ENCODE results near the gene KLK14. TPM values are rescaled to one million over a fixed set of nuclear protein-coding genes. Genes with fewer than 3 reads are reported as not detected.
A peak's percentile ranks its signal among the peaks of the same experiment; 100 is the strongest.

KLK14 gene
- polyA plus RNA-seq, 3 donors from 2014 or later, result not detected

- H3K9me3 Mint-ChIP-seq, result no peaks in the 10 kb centered on the region
- no peaks in the 10 kb centered on the region for H3K27me3 Mint-ChIP-seq (ENCODE audit: low read depth in 3 of 3)
- H3K27ac Mint-ChIP-seq, result peak overlapping the region; percentile 7 to 69 (median 42)
- peaks cover 44 to 68% of the 10 kb centered on the region in 2 donors for H3K4me1 Mint-ChIP-seq
- H3K4me3 Mint-ChIP-seq, result no peak overlapping the region
- DNase-seq, result no peak
- H3K36me3 Mint-ChIP-seq, result peaks cover 3 to 19% (median 12%) of the 10 kb centered on the region in 3 donors
These were observed 18.6 kb upstream of the KLK14 start for GRCh38 chr19:51101171-51101865.

- H3K4me3 Mint-ChIP-seq, result no peak overlapping the region
- no peaks in the 10 kb centered on the region for H3K27me3 Mint-ChIP-seq (ENCODE audit: low read depth in 3 of 3)
- peaks cover 3 to 16% (median 12%) of the 10 kb centered on the region in 3 donors for H3K36me3 Mint-ChIP-seq
- no peak for DNase-seq
- peak overlapping the region in 4 of 6 donors; percentile 29 to 69 (median 52) for H3K27ac Mint-ChIP-seq
- H3K9me3 Mint-ChIP-seq, result no peaks in the 10 kb centered on the region
- peaks cover 40 to 61% of the 10 kb centered on the region in 2 donors for H3K4me1 Mint-ChIP-seq
These were observed 17.9 kb upstream of the KLK14 start for GRCh38 chr19:51100601-51101000.

GRCh38 chr19:51099047-51099382 is 16.3 kb upstream of the KLK14 start:
- Mint-ChIP-seq H3K4me1 (peaks cover 31 to 49% of the 10 kb centered on the region in 2 donors), H3K27me3 (ENCODE audit: low read depth in 3 of 3) (no peaks in the 10 kb centered on the region), H3K9me3 (no peaks in the 10 kb centered on the region), H3K4me3 (peak overlapping the region in 3 of 5 donors; percentile 20 to 54 (median 30)), H3K36me3 (peaks cover 4 to 16% (median 9%) of the 10 kb centered on the region in 3 donors), H3K27ac (peak overlapping the region; percentile 12 to 74 (median 51))
- no peak for DNase-seq

GRCh38 chr19:51098365-51099046 is 15.8 kb upstream of the KLK14 start:
- peak overlapping the region in 3 of 6 donors; percentile 30 to 74 (median 69) for H3K27ac Mint-ChIP-seq
- peak; percentile 22 to 54 (median 27) for DNase-seq
- peak overlapping the region in 3 of 5 donors; percentile 30 to 54 (median 44) for H3K4me3 Mint-ChIP-seq
- no peaks in the 10 kb centered on the region for H3K9me3 Mint-ChIP-seq
- peaks cover 29 to 46% of the 10 kb centered on the region in 2 donors for H3K4me1 Mint-ChIP-seq
- H3K27me3 Mint-ChIP-seq (ENCODE audit: low read depth in 3 of 3), result peaks cover 0 to 1% (median 0%) of the 10 kb centered on the region in 3 donors
- peaks cover 4 to 16% (median 9%) of the 10 kb centered on the region in 3 donors for H3K36me3 Mint-ChIP-seq

- peak overlapping the region in 2 of 5 donors; percentile 30 to 54 for H3K4me3 Mint-ChIP-seq
- peaks cover 0 to 4% (median 0%) of the 10 kb centered on the region in 3 donors for H3K27me3 Mint-ChIP-seq (ENCODE audit: low read depth in 3 of 3)
- H3K4me1 Mint-ChIP-seq, result peaks cover 28 to 39% of the 10 kb centered on the region in 2 donors
- H3K27ac Mint-ChIP-seq, result peak overlapping the region in 2 of 6 donors; percentile 13 to 40
- peaks cover 4 to 15% (median 7%) of the 10 kb centered on the region in 3 donors for H3K36me3 Mint-ChIP-seq
- no peaks in the 10 kb centered on the region for H3K9me3 Mint-ChIP-seq
- no peak for DNase-seq
These were observed 15.1 kb upstream of the KLK14 start for GRCh38 chr19:51097796-51098195.

GRCh38 chr19:51097166-51097738 is 14.6 kb upstream of the KLK14 start:
- Mint-ChIP-seq H3K4me3 (peak overlapping the region in 4 of 5 donors; percentile 1 to 46 (median 32)), H3K9me3 (no peaks in the 10 kb centered on the region), H3K27ac (peak overlapping the region in 5 of 6 donors; percentile 39 to 82 (median 57))

GRCh38 chr19:51096473-51097165 is 13.9 kb upstream of the KLK14 start:
- peaks cover 0 to 4% (median 0%) of the 10 kb centered on the region in 3 donors for H3K27me3 Mint-ChIP-seq (ENCODE audit: low read depth in 3 of 3)
- no peak for DNase-seq
- no peaks in the 10 kb centered on the region for H3K9me3 Mint-ChIP-seq
- H3K27ac Mint-ChIP-seq, result peak overlapping the region in 5 of 6 donors; percentile 39 to 82 (median 57)
- peaks cover 4 to 7% (median 4%) of the 10 kb centered on the region in 3 donors for H3K36me3 Mint-ChIP-seq
- peaks cover 21 to 31% of the 10 kb centered on the region in 2 donors for H3K4me1 Mint-ChIP-seq
- H3K4me3 Mint-ChIP-seq, result peak overlapping the region in 2 of 5 donors; percentile 1 to 46

More at GRCh38 chr19:51097166-51097738, 14.6 kb upstream of the KLK14 start:
- H3K27me3 Mint-ChIP-seq (ENCODE audit: low read depth in 3 of 3), result peaks cover 0 to 4% (median 0%) of the 10 kb centered on the region in 3 donors
- peak; percentile 57 to 66 (median 62) for DNase-seq
- peaks cover 4 to 9% (median 4%) of the 10 kb centered on the region in 3 donors for H3K36me3 Mint-ChIP-seq
- H3K4me1 Mint-ChIP-seq, result peaks cover 23 to 34% of the 10 kb centered on the region in 2 donors

GRCh38 chr19:51094696-51095279 is 12.1 kb upstream of the KLK14 start:
- Mint-ChIP-seq H3K36me3 (peaks cover 3 to 6% (median 4%) of the 10 kb centered on the region in 3 donors), H3K4me3 (no peak overlapping the region), H3K27ac (no peak overlapping the region), H3K27me3 (ENCODE audit: low read depth in 3 of 3) (peaks cover 0 to 4% (median 1%) of the 10 kb centered on the region in 3 donors), H3K4me1 (peaks cover 19 to 20% of the 10 kb centered on the region in 2 donors), H3K9me3 (no peaks in the 10 kb centered on the region)
- DNase-seq, result peak; percentile 29 to 31 (median 31)

- no peak overlapping the region for H3K4me3 Mint-ChIP-seq
These were observed 11.0 kb upstream of the KLK14 start for GRCh38 chr19:51093510-51094345.

GRCh38 chr19:51093101-51093500 is 10.4 kb upstream of the KLK14 start:
- DNase-seq, result no peak
- Mint-ChIP-seq H3K27ac (peak overlapping the region in 1 of 6 donors; percentile 11), H3K4me3 (no peak overlapping the region), H3K36me3 (peaks cover 0 to 4% (median 0%) of the 10 kb centered on the region in 3 donors), H3K27me3 (ENCODE audit: low read depth in 3 of 3) (peaks cover 0 to 4% (median 2%) of the 10 kb centered on the region in 3 donors), H3K9me3 (no peaks in the 10 kb centered on the region), H3K4me1 (peaks cover 12 to 19% of the 10 kb centered on the region in 2 donors)

More at GRCh38 chr19:51093510-51094345, 11.0 kb upstream of the KLK14 start:
- peaks cover 0 to 4% (median 2%) of the 10 kb centered on the region in 3 donors for H3K27me3 Mint-ChIP-seq (ENCODE audit: low read depth in 3 of 3)
- H3K36me3 Mint-ChIP-seq, result peaks cover 0 to 4% (median 0%) of the 10 kb centered on the region in 3 donors
- DNase-seq, result no peak
- peak overlapping the region in 1 of 6 donors; percentile 11 for H3K27ac Mint-ChIP-seq
- peaks cover 12 to 19% of the 10 kb centered on the region in 2 donors for H3K4me1 Mint-ChIP-seq
- no peaks in the 10 kb centered on the region for H3K9me3 Mint-ChIP-seq

GRCh38 chr19:51091895-51092873 is 9.5 kb upstream of the KLK14 start:
- Mint-ChIP-seq H3K4me1 (peaks cover 8 to 14% of the 10 kb centered on the region in 2 donors), H3K27me3 (ENCODE audit: low read depth in 3 of 3) (peaks cover 0 to 4% (median 2%) of the 10 kb centered on the region in 3 donors), H3K9me3 (no peaks in the 10 kb centered on the region), H3K27ac (peak overlapping the region in 1 of 6 donors; percentile 51), H3K36me3 (peaks cover 0 to 4% (median 0%) of the 10 kb centered on the region in 3 donors), H3K4me3 (no peak overlapping the region)
- DNase-seq, result no peak
